HepG2 (cell line): ENCODE results near the gene STK40.

ENCODE experiments used
- TEAD2 ChIP-seq: sonication (generic); formaldehyde crosslinking; IDR thresholded peaks from 2 replicates; pipeline ENCODE4 v1.9.0; 2021; ENCODE audit warnings: missing genetic modification reagents
- TF ChIP-seq, protein P1 (sequence below): sonication (generic); formaldehyde crosslinking; IDR thresholded peaks from 2 replicates; pipeline ENCODE4 v1.4.0; 2020; ENCODE audit warnings: missing genetic modification reagents, borderline replicate concordance
- TF ChIP-seq, protein P2 (sequence below): sonication (generic); formaldehyde crosslinking; IDR thresholded peaks from 2 replicates; pipeline ENCODE4 v1.4.0; 2020; ENCODE audit warnings: missing genetic modification reagents

DNA sequence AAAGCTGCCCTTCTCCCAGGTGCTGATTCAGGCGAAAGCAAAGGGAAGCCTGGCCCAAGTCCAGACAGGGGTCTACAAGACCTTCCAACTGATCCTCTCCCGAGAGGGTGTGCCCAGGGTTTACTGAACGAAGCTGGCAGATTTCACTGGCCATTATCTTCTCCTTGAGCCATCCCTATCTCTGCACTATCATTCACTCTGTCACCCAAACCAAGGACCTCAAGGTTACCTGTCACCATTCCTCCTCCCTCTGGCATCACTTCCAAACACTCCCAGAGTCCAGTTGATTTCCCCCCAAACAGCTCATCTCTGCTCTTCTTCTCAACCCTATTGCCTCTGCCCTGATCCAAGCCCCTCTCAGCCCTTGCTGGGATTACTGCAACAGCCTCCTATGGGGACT is 4.9 kb downstream of the STK40 start:
- TF ChIP-seq, protein P1, sequence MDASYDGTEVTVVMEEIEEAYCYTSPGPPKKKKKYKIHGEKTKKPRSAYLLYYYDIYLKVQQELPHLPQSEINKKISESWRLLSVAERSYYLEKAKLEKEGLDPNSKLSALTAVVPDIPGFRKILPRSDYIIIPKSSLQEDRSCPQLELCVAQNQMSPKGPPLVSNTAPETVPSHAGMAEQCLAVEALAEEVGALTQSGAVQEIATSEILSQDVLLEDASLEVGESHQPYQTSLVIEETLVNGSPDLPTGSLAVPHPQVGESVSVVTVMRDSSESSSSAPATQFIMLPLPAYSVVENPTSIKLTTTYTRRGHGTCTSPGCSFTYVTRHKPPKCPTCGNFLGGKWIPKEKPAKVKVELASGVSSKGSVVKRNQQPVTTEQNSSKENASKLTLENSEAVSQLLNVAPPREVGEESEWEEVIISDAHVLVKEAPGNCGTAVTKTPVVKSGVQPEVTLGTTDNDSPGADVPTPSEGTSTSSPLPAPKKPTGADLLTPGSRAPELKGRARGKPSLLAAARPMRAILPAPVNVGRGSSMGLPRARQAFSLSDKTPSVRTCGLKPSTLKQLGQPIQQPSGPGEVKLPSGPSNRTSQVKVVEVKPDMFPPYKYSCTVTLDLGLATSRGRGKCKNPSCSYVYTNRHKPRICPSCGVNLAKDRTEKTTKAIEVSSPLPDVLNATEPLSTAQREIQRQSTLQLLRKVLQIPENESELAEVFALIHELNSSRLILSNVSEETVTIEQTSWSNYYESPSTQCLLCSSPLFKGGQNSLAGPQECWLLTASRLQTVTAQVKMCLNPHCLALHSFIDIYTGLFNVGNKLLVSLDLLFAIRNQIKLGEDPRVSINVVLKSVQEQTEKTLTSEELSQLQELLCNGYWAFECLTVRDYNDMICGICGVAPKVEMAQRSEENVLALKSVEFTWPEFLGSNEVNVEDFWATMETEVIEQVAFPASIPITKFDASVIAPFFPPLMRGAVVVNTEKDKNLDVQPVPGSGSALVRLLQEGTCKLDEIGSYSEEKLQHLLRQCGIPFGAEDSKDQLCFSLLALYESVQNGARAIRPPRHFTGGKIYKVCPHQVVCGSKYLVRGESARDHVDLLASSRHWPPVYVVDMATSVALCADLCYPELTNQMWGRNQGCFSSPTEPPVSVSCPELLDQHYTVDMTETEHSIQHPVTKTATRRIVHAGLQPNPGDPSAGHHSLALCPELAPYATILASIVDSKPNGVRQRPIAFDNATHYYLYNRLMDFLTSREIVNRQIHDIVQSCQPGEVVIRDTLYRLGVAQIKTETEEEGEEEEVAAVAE (CRISPR knock-in tag), result no peak
- TF ChIP-seq TEAD2 (CRISPR knock-in tag), result no peak
- TF ChIP-seq, protein P2, sequence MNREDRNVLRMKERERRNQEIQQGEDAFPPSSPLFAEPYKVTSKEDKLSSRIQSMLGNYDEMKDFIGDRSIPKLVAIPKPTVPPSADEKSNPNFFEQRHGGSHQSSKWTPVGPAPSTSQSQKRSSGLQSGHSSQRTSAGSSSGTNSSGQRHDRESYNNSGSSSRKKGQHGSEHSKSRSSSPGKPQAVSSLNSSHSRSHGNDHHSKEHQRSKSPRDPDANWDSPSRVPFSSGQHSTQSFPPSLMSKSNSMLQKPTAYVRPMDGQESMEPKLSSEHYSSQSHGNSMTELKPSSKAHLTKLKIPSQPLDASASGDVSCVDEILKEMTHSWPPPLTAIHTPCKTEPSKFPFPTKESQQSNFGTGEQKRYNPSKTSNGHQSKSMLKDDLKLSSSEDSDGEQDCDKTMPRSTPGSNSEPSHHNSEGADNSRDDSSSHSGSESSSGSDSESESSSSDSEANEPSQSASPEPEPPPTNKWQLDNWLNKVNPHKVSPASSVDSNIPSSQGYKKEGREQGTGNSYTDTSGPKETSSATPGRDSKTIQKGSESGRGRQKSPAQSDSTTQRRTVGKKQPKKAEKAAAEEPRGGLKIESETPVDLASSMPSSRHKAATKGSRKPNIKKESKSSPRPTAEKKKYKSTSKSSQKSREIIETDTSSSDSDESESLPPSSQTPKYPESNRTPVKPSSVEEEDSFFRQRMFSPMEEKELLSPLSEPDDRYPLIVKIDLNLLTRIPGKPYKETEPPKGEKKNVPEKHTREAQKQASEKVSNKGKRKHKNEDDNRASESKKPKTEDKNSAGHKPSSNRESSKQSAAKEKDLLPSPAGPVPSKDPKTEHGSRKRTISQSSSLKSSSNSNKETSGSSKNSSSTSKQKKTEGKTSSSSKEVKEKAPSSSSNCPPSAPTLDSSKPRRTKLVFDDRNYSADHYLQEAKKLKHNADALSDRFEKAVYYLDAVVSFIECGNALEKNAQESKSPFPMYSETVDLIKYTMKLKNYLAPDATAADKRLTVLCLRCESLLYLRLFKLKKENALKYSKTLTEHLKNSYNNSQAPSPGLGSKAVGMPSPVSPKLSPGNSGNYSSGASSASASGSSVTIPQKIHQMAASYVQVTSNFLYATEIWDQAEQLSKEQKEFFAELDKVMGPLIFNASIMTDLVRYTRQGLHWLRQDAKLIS (CRISPR knock-in tag), result no peak
